Activated CD4-positive, alpha-beta T cell treated with anti-CD3 and anti-CD28 coated beads for 4 hours (primary cell): ENCODE results near the gene FARP1.

Source experiments
- DNase-seq, 2 donors: peaks; one replicate each; pipeline ENCODE4 v3.0.0-alpha.2; 2020

The FARP1 gene

GRCh38 chr13:98450539-98451111 is 307.7 kb downstream of the FARP1 start:
- DNase-seq, result no peak

- DNase-seq, result no peak
Measured at GRCh38 chr13:98451676-98452470, 309.0 kb downstream of the FARP1 start.

GRCh38 chr13:98452851-98453843 is 310.3 kb downstream of the FARP1 start:
- DNase-seq, result no peak

- DNase-seq, result no peak
Measured at GRCh38 chr13:98454389-98454881, 311.5 kb downstream of the FARP1 start.

GRCh38 chr13:98456413-98456845 is 313.5 kb downstream of the FARP1 start:
- DNase-seq, result no peak

- DNase-seq, result no peak
Measured at GRCh38 chr13:98457053-98457452, 314.2 kb downstream of the FARP1 start.

GRCh38 chr13:98458431-98458830 is 315.5 kb downstream of the FARP1 start:
- DNase-seq, result no peak

- no peak for DNase-seq
Measured at GRCh38 chr13:98459171-98459681, 316.3 kb downstream of the FARP1 start.

GRCh38 chr13:98459721-98460370 is 317.0 kb downstream of the FARP1 start:
- DNase-seq, result no peak

GRCh38 chr13:98460516-98460915 is 317.6 kb downstream of the FARP1 start:
- DNase-seq, result no peak

GRCh38 chr13:98461486-98462240 is 318.8 kb downstream of the FARP1 start:
- DNase-seq, result no peak

- DNase-seq, result no peak
Measured at GRCh38 chr13:98462241-98462882, 319.5 kb downstream of the FARP1 start.

GRCh38 chr13:98462946-98463345 is 320.1 kb downstream of the FARP1 start:
- DNase-seq, result no peak

- DNase-seq, result peak in 1 of 2 donors; percentile 51
Measured at GRCh38 chr13:98466634-98467236, 323.8 kb downstream of the FARP1 start.

- no peak for DNase-seq
Measured at GRCh38 chr13:98467263-98467985, 324.5 kb downstream of the FARP1 start.

GRCh38 chr13:98468361-98468760 is 325.5 kb downstream of the FARP1 start:
- DNase-seq, result no peak

GRCh38 chr13:98468929-98469328 is 326.0 kb downstream of the FARP1 start:
- no peak for DNase-seq

- no peak for DNase-seq
Measured at GRCh38 chr13:98470920-98471319, 328.0 kb downstream of the FARP1 start.

GRCh38 chr13:98471934-98472333 is 329.0 kb downstream of the FARP1 start:
- no peak for DNase-seq
